GM10248 (cell line): Measurements from ENCODE around the gene PORCN.
A peak's percentile ranks its signal among the peaks of the same experiment; 100 is the strongest.

Experiments used
- CTCF ChIA-PET: fragments of 300-600 bp; sonication (Branson Sonifier 250); formaldehyde crosslinking; extraction: SDS; loops from one replicate; lab custom pipeline; 2021; ENCODE audit warnings: antibody characterized with exemption; lab: Yijun Ruan, JAX
- POLR2A ChIA-PET: fragments of 350-650 bp; sonication (Branson Sonifier 250); formaldehyde crosslinking; extraction: SDS; loops from one replicate; lab custom pipeline; 2020; ENCODE audit warnings: antibody characterized with exemption; lab: Yijun Ruan, JAX
- DNase-seq: peaks from one replicate; pipeline ENCODE4 v3.0.0; 2012; ENCODE audit errors: extremely low spot score
- CTCF ChIP-seq: IDR thresholded peaks from 2 replicates; pipeline ENCODE4 v1.5.1; 2012; ENCODE audit warnings: mild to moderate bottlenecking, low read depth; ENCODE audit errors: extremely low read depth, missing control alignments, control extremely low read depth

The PORCN gene

GRCh38 chrX:48466696-48467095, 42.1 kb upstream of the PORCN start:
- DNase-seq, result no peak
- POLR2A ChIA-PET, result interaction anchor here (0.6 kb wide), 1 partner anchor 310 kb away, joined by 4 read pairs; no protein-coding TSS in a partner anchor
- no peak for TF ChIP-seq CTCF
- CTCF ChIA-PET, result interaction anchor here (0.8 to 1.8 kb wide), 5 partner anchors 9 to 73 kb away, joined by 3 to 6 read pairs (median 3); partner anchors contain the start of genes FTSJ1 and TBC1D25

- TF ChIP-seq CTCF, result no peak
- DNase-seq, result no peak
- ChIA-PET CTCF (interaction anchor here (1.1 to 1.8 kb wide), 4 partner anchors 26 to 384 kb away, joined by 3 to 6 read pairs (median 4); partner anchors contain the start of gene TBC1D25), POLR2A (interaction anchor here (0.6 kb wide), 1 partner anchor 310 kb away, joined by 4 read pairs; no protein-coding TSS in a partner anchor)
Observed at GRCh38 chrX:48467281-48467761, 41.5 kb upstream of the PORCN start.

GRCh38 chrX:48468247-48468671, 40.5 kb upstream of the PORCN start:
- DNase-seq, result peak; percentile 52
- ChIA-PET POLR2A (no interaction called here), CTCF (interaction anchor here (0.7 to 1.8 kb wide), 5 partner anchors 13 to 385 kb away, joined by 3 to 5 read pairs (median 3); partner anchors contain the start of gene RBM3)
- no peak for TF ChIP-seq CTCF

- POLR2A ChIA-PET, result no interaction called here
- DNase-seq, result peak; percentile 52
Observed at GRCh38 chrX:48468693-48469691, 39.8 kb upstream of the PORCN start.

GRCh38 chrX:48470110-48470832, 38.5 kb upstream of the PORCN start, which contains the start of gene SLC38A5:
Gene SLC38A5, minus strand, starts transcription at chrX:48470260. Its CDS starts 2,336 bp downstream, at chrX:48467924.
- CTCF ChIA-PET, result interaction anchor here (1.3 kb wide), 1 partner anchor 24 kb away, joined by 4 read pairs; no protein-coding TSS in a partner anchor
- POLR2A ChIA-PET, result no interaction called here
- no peak for DNase-seq
- TF ChIP-seq CTCF, result no peak

More at GRCh38 chrX:48468693-48469691, 39.8 kb upstream of the PORCN start:
- TF ChIP-seq CTCF, result peak; percentile 42
- CTCF ChIA-PET, result interaction anchor here (0.7 to 1.8 kb wide), 5 partner anchors 14 to 386 kb away, joined by 3 to 5 read pairs (median 3); partner anchors contain the start of gene RBM3
